RKO (cell line): Measurements from ENCODE around the gene FOXR1.
"Not testable (repeated sequence)": the region's sequence is repeated elsewhere in the genome, so short reads cannot be mapped to it uniquely, and the experiment has no call there.

Experiments
- DNase-seq: peaks from one replicate; pipeline ENCODE4 v3.0.0-alpha.2; 2016; ENCODE audit warnings: low spot score

Gene FOXR1

GRCh38 chr11:118997627-118998387 lies 26.2 kb downstream of the FOXR1 start, which contains the start of gene CENATAC:
Gene CENATAC (plus strand): TSS chr11:118998138. CDS start chr11:118998198, 60 bp downstream.
- peak; percentile 94 for DNase-seq

DNA sequence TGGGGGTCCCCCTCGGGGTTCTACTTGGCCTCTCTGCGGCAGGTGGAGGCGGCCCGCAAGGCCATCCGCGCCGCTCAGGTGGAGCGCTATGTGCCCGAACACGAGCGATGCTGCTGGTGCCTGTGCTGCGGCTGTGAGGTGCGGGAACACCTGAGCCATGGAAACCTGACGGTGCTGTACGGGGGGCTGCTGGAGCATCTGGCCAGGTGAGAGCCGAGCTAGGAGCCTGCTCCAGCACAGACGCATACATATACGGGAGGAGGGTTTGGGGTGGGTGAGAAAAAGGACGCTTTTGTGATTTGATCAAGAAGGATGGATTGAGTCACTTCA lies 26.8 kb downstream of the FOXR1 start:
- no peak for DNase-seq

- peak; percentile 86 for DNase-seq
Measured at GRCh38 chr11:118998822-118999221, 27.3 kb downstream of the FOXR1 start.

DNA sequence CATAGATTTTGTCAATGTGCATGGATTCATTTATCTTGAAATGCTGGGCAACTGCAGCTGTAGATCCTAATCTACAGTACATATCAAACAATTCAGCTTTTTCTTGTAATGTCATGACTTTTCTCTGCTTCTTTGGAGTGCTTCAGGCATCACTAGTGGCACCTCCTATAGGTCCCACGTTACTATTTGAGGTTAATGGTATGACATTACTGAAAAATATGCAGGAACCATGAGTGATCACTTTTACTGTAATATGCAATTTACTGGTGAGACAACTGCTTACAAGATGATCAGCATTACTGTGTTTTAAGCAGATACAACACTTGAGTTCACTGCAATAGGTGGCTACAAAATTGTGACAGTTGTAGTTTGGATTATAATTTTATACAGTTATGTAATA lies 29.3 kb downstream of the FOXR1 start:
- DNase-seq = peak; percentile 84

DNA sequence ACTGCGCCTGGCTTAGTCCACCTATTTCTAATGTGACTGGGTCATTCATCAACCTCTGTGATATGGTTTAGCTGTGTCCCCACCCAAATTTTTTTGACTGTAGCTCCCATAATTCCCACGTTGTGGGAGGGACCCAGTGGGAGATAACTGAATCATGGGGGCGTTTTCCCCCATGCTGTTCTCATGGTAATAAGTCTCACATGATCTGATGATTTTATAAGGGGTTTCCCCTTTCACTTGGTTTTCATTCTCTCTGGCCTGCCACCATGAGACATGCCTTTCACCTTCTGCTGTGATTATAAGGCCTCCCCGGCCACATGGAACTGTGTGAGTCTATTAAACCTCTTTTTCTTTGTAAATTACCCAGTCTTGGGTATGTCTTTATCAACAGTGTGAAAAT lies 35.1 kb downstream of the FOXR1 start:
- no peak for DNase-seq

- no peak for DNase-seq
Measured at GRCh38 chr11:119011476-119012053, 40.0 kb downstream of the FOXR1 start.

GRCh38 chr11:119012629-119013170 lies 41.1 kb downstream of the FOXR1 start:
- no peak for DNase-seq

GRCh38 chr11:119014209-119014924 lies 42.8 kb downstream of the FOXR1 start:
- no peak for DNase-seq

DNA sequence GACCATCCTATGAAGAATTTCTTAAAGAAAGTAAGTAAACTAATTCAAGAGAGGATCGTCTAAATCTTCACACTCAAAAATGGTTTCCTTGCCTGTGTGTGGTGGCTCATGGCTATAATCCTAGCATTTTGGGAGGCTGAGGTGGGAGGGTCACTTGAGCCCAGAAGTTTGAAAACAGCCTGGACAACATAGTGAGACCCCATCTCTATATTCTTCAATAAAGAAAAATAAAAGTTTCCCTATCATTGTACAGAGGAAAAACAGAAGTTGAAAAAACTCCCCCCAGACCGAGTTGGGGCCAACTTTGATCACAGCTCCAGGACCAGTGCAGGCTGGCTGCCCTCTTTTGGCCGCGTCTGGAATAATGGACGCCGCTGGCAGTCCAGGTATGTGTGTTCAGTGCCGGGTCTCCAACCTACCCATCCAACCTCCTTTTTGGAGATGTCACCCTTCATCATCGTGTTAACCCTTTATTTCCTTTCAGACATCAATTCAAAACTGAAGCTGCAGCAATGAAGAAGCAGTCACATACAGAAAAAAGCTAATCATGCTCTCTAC lies 43.6 kb downstream of the FOXR1 start:
- DNase-seq = no peak

- no peak for DNase-seq
Measured at GRCh38 chr11:119016216-119017009, 44.9 kb downstream of the FOXR1 start.

DNA sequence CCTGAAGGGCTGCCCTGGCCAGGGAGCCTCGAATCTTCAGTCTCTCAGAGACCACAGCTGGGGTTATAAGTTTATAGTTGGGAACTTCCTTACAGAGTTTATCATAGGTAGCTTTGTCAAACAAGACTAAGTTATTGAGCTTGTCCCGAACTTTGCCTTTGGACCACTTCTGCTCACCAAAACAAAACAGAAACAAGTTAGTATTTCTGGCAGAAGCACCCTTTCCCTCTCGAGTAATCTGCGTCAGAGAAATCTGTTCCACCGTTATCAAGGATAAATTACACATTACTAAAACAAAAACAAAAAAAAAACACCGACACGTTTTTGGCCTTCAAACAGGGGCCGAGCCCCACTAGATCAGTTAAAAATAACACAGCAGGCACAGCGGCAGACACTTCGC lies 45.8 kb downstream of the FOXR1 start:
- DNase-seq = not testable (repeated sequence)

DNA sequence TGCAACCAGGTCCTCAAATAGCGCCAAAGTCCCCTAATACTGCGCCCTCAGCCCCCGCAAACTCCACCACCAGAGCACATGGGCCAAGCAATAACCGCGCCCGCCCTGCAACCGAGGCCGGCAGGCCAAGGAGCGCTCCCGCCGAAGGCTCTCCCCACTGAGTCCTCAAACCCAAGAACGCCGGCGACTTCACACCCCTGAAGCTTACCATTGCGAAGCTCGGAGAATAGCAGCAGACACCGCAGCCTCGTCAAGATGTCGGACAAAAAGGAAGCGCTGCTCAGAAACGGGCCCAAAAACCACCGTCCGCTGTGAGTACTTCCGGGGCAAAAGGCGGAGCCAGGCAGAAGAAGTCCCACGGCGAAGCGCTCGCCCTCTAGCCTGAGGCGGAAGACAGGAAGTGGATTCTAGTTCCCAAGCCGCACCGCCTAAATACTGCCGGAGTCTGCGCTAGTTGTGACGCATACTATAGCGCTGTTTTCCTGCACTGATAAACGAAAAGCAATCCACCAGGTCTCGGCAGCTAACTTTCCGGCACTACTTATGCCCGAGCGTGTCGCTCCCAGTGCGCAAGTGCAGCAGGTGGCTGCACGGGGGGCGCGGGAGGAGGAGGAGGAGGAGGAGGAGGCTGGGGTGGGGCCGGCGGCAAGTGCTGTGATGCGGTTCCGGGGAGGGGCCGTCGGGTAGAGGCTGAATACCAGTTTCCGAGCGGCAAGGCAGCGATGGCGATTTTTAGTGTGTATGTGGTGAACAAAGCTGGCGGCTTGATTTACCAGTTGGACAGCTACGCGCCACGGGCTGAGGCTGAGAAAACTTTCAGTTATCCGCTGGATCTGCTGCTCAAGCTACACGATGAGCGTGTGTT lies 46.7 kb downstream of the FOXR1 start, which contains the start of the genes RPS25 and TRAPPC4:
TSS of gene RPS25 (minus strand) at position 270 of the 865 bp plus-strand sequence. CDS start at position 211, 59 bp downstream.
TSS of gene TRAPPC4 (plus strand) at position 693 of the 865 bp plus-strand sequence. CDS start at position 723, 30 bp downstream.
- DNase-seq = peak; percentile 98

GRCh38 chr11:119019996-119020395 lies 48.4 kb downstream of the FOXR1 start:
- DNase-seq = no peak

GRCh38 chr11:119021631-119022030 lies 50.1 kb downstream of the FOXR1 start:
- no peak for DNase-seq

GRCh38 chr11:119023741-119024140 lies 52.2 kb downstream of the FOXR1 start:
- no peak for DNase-seq

DNA sequence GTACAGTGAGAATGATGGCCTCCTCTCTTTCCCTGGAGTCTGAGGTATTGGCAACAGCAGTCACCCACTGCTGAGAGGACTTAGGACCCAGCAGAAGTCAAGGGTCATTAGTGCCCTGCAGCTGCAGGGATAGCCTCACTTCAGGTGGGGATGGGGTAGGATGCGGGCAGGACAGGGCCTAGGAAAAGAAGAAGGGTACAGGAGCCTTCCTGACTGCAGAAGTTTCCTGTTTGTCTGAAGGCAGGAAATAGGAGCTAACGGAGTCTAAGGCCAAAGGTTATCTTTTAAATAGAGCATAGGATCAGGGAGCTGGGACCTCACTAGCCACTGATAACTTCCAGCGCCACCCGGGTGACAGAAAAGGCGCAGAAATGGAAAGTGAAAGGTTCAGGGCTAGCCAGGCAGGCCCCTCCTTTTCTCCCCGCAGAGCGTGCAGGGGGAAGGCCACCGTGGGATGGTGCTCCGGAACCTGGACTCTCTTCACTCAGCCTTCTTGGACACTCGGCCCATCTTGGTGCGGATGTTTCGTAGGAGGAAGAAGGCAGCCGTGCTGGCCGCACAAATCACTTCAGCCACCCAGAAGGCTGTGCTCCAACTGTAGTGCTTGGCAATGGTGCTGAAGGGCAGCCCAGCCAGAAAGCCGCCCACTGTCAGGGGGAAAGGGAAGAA lies 53.0 kb downstream of the FOXR1 start:
- DNase-seq = no peak

GRCh38 chr11:119025099-119025473 lies 53.5 kb downstream of the FOXR1 start:
- DNase-seq = no peak

DNA sequence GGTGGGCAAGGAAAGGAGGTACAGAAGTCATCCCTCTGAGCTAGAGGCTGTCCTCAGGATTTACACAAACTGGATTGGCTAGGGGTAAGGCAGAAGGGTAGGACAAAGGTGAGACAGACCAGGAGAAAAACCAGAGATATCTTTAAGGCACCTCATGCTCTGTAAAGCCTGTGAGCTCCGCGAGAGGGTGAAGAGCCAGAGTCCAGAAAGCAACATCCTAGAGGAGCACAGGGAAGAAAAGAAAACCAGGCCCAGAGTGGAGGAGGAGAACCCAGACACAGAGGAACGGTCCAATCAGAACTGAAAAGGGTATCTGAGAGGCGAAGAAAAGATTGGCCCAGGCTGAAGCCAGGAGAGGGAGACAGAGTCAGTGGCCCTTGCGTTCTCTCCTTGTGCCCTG lies 54.0 kb downstream of the FOXR1 start:
- DNase-seq = no peak

GRCh38 chr11:119025978-119026766 lies 54.6 kb downstream of the FOXR1 start:
- DNase-seq = no peak
